Uterus (tissue), 2 donors: Measurements from ENCODE around the gene FFAR3.

Source experiments
- CTCF ChIP-seq, 4 experiments: fragments of 200-600 bp in 2 of 4; fragments of 450-650 bp in 2 of 4; sonication (generic) in 2 of 4; IDR thresholded peaks; one replicate each; pipeline ENCODE4 v1.5.1; 2016 to 2019; ENCODE audit warnings: antibody characterized with exemption in 4 of 4, mild to moderate bottlenecking in 2 of 4, moderate library complexity in 1 of 4
- POLR2A ChIP-seq, 2 donors: fragments of 450-650 bp; IDR thresholded peaks; one replicate each; pipeline ENCODE4 v1.6.1; 2016; ENCODE audit warnings: antibody characterized with exemption in 2 of 2, mild to moderate bottlenecking in 1 of 2, moderate library complexity in 1 of 2

GRCh38 chr19:35392742-35393715 is 34.8 kb downstream of the FFAR3 start:
- no peak for TF ChIP-seq CTCF (IDR thresholded peaks at IDR 0.05)
- TF ChIP-seq POLR2A (IDR thresholded peaks at IDR 0.05) = no peak
